ENCODE results near the gene XAF1.
"Not testable (repeated sequence)": the region's sequence is repeated elsewhere in the genome, so short reads cannot be mapped to it uniquely, and the experiment has no call there.

Gene XAF1

GRCh38 chr17:6797718-6798351 lies 42.0 kb downstream of the XAF1 start:
- no peak for DNase-seq (ENCODE audit: low read depth in 2 of 2, low spot score in 1 of 2)

- no peak for DNase-seq (ENCODE audit: low read depth in 2 of 2, low spot score in 1 of 2)
These were observed 43.9 kb downstream of the XAF1 start for GRCh38 chr17:6799738-6800137.

- no peak for DNase-seq (ENCODE audit: low read depth in 2 of 2, low spot score in 1 of 2)
These were observed 44.7 kb downstream of the XAF1 start for GRCh38 chr17:6800422-6801027.

DNA sequence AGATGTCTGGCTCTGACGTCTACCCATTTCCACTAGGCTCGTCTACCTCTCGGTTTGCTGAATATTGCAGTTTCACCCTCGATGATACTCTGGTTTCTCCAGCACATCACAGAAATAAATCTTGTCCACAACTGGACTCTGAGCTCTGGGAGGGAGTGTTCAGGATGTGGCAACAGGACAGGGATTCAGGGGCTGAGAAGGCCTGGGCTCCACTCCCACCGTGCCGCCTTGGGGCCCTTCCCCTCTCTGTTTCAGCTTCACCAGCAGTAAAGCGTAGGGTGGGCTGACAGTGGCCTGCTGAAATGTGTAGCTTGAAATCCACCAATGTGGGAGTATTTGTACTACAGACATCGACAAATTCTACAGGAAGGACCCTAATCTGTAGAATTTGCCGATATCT lies 55.7 kb downstream of the XAF1 start:
- DNase-seq (ENCODE audit: low read depth in 2 of 2, low spot score in 1 of 2) = no peak

GRCh38 chr17:6812295-6812694 lies 56.4 kb downstream of the XAF1 start:
- DNase-seq (ENCODE audit: low read depth in 2 of 2, low spot score in 1 of 2) = no peak

- DNase-seq (ENCODE audit: low read depth in 2 of 2, low spot score in 1 of 2) = no peak
These were observed 59.9 kb downstream of the XAF1 start for GRCh38 chr17:6815775-6816174.

GRCh38 chr17:6816368-6816767 lies 60.5 kb downstream of the XAF1 start:
- not testable (repeated sequence) for DNase-seq (ENCODE audit: low read depth in 2 of 2, low spot score in 1 of 2)

GRCh38 chr17:6818938-6819337 lies 63.1 kb downstream of the XAF1 start:
- DNase-seq (ENCODE audit: low read depth in 2 of 2, low spot score in 1 of 2) = no peak

- DNase-seq (ENCODE audit: low read depth in 2 of 2, low spot score in 1 of 2) = no peak
These were observed 67.2 kb downstream of the XAF1 start for GRCh38 chr17:6823011-6823442.

Data from stimulated activated CD8-positive, alpha-beta memory T cell treated with anti-CD3 and anti-CD28 coated beads, Interleukin-4, amount 100 ng/mL, for 4 hours (primary cell).